GM21423 (cell line): ENCODE data around the gene WNT2B.
"Not testable (repeated sequence)": the region's sequence is repeated elsewhere in the genome, so short reads cannot be mapped to it uniquely, and the experiment has no call there.

Experiments
- ATAC-seq: cut with Tn5 transposase; IDR thresholded peaks from one replicate; pipeline ENCODE4 v1.9.1; 2021; ENCODE audit warnings: mild to moderate bottlenecking, moderate library complexity; ENCODE audit not compliant: unreplicated experiment

The WNT2B gene

GRCh38 chr1:112508278-112509004, at the start of gene WNT2B:
TSS of gene WNT2B (plus strand) at chr1:112508965. CDS start at chr1:112509263, 298 bp downstream.
- peak; percentile 51 for ATAC-seq

- ATAC-seq, result no peak
These were observed 48.1 kb upstream of the WNT2B start for GRCh38 chr1:112460615-112461014.

- no peak for ATAC-seq
These were observed 47.4 kb upstream of the WNT2B start for GRCh38 chr1:112461200-112461871.

- no peak for ATAC-seq
These were observed 45.8 kb upstream of the WNT2B start for GRCh38 chr1:112462953-112463279.

GRCh38 chr1:112464501-112464900, 44.3 kb upstream of the WNT2B start:
- no peak for ATAC-seq

- ATAC-seq, result no peak
These were observed 43.6 kb upstream of the WNT2B start for GRCh38 chr1:112465122-112465521.

- peak; percentile 91 for ATAC-seq
These were observed 42.6 kb upstream of the WNT2B start for GRCh38 chr1:112466078-112466660.

GRCh38 chr1:112470324-112470723, 38.4 kb upstream of the WNT2B start:
- not testable (repeated sequence) for ATAC-seq

GRCh38 chr1:112470966-112471365, 37.8 kb upstream of the WNT2B start:
- no peak for ATAC-seq

GRCh38 chr1:112472142-112472541, 36.6 kb upstream of the WNT2B start:
- no peak for ATAC-seq

GRCh38 chr1:112477550-112477949, 31.2 kb upstream of the WNT2B start:
- ATAC-seq, result no peak

GRCh38 chr1:112478314-112478713, 30.5 kb upstream of the WNT2B start:
- ATAC-seq, result no peak

GRCh38 chr1:112486063-112486462, 22.7 kb upstream of the WNT2B start:
- ATAC-seq, result not testable (repeated sequence)

GRCh38 chr1:112487686-112488085, 21.1 kb upstream of the WNT2B start:
- not testable (repeated sequence) for ATAC-seq

GRCh38 chr1:112488141-112488540, 20.6 kb upstream of the WNT2B start:
- no peak for ATAC-seq

GRCh38 chr1:112492076-112492475, 16.7 kb upstream of the WNT2B start:
- ATAC-seq, result no peak

GRCh38 chr1:112493351-112493750, 15.4 kb upstream of the WNT2B start:
- ATAC-seq, result no peak

- ATAC-seq, result no peak
These were observed 12.5 kb upstream of the WNT2B start for GRCh38 chr1:112496290-112496689.

- no peak for ATAC-seq
These were observed 6.7 kb upstream of the WNT2B start for GRCh38 chr1:112501810-112502641.

- no peak for ATAC-seq
These were observed 5.9 kb upstream of the WNT2B start for GRCh38 chr1:112502826-112503225.

GRCh38 chr1:112504001-112504660, 4.6 kb upstream of the WNT2B start:
- no peak for ATAC-seq
